ENCODE results near the gene IGSF8.

IGSF8 gene

GRCh38 chr1:160069460-160070231 is 28.8 kb downstream of the IGSF8 start, which contains the start of gene KCNJ10:
Gene KCNJ10 (minus strand): TSS chr1:160070160. CDS start chr1:160042532, 27,628 bp downstream.
- Histone ChIP-seq H3K4me3 (ENCODE audit: low read depth, low read length) (peak within 1 kb of the TSS; percentile 76), H3K9me3 (no peaks in the 10 kb centered on the region), H3K36me3 (no peaks in the 10 kb centered on the region), H3K27me3 (peaks cover 20% of the 10 kb centered on the region), H3K4me1 (peaks cover 3% of the 10 kb centered on the region; the same call in 1 of the 2 replicates)
- no peak for DNase-seq
- TF ChIP-seq CTCF (IDR thresholded peaks at IDR 0.05; ENCODE audit: low read depth, low read length), result no peak

- peaks cover 3% of the 10 kb centered on the region; the same call in 1 of the 2 replicates for H3K4me1 ChIP-seq
- no peak for TF ChIP-seq CTCF (IDR thresholded peaks at IDR 0.05; ENCODE audit: low read depth, low read length)
- peaks cover 18% of the 10 kb centered on the region for H3K27me3 ChIP-seq
- DNase-seq, result no peak
- H3K36me3 ChIP-seq, result no peaks in the 10 kb centered on the region
- no peak overlapping the region for H3K4me3 ChIP-seq (ENCODE audit: low read depth, low read length)
- no peaks in the 10 kb centered on the region for H3K9me3 ChIP-seq
Measured at GRCh38 chr1:160068225-160068624, 30.2 kb downstream of the IGSF8 start.

- Histone ChIP-seq H3K36me3 (no peaks in the 10 kb centered on the region), H3K4me3 (ENCODE audit: low read depth, low read length) (no peak overlapping the region), H3K9me3 (no peaks in the 10 kb centered on the region), H3K4me1 (peaks cover 3% of the 10 kb centered on the region; the same call in 1 of the 2 replicates), H3K27me3 (peaks cover 17% of the 10 kb centered on the region)
- no peak for DNase-seq
- no peak for TF ChIP-seq CTCF (IDR thresholded peaks at IDR 0.05; ENCODE audit: low read depth, low read length)
Measured at GRCh38 chr1:160066829-160067745, 31.3 kb downstream of the IGSF8 start.

- no peak for TF ChIP-seq CTCF (IDR thresholded peaks at IDR 0.05; ENCODE audit: low read depth, low read length)
- H3K36me3 ChIP-seq, result no peaks in the 10 kb centered on the region
- no peak overlapping the region for H3K4me3 ChIP-seq (ENCODE audit: low read depth, low read length)
- DNase-seq, result no peak
- H3K27me3 ChIP-seq, result peaks cover 7% of the 10 kb centered on the region
- peaks cover 1% of the 10 kb centered on the region; the same call in 1 of the 2 replicates for H3K4me1 ChIP-seq
- H3K9me3 ChIP-seq, result no peaks in the 10 kb centered on the region
Measured at GRCh38 chr1:160064746-160065145, 33.7 kb downstream of the IGSF8 start.

GRCh38 chr1:160064164-160064563 is 34.3 kb downstream of the IGSF8 start:
- no peaks in the 10 kb centered on the region for H3K36me3 ChIP-seq
- H3K9me3 ChIP-seq, result no peaks in the 10 kb centered on the region
- no peaks in the 10 kb centered on the region for H3K4me1 ChIP-seq
- no peak for TF ChIP-seq CTCF (IDR thresholded peaks at IDR 0.05; ENCODE audit: low read depth, low read length)
- no peak for DNase-seq
- no peak overlapping the region for H3K4me3 ChIP-seq (ENCODE audit: low read depth, low read length)
- peaks cover 6% of the 10 kb centered on the region for H3K27me3 ChIP-seq

Measured in BE2C (cell line).